Fibroblast of lung (primary cell): Measurements from ENCODE around the gene DUS2. TPM values are rescaled to one million over a fixed set of nuclear protein-coding genes. Genes with fewer than 3 reads are reported as not detected.

Experiments
- DNase-seq, 2 donors: peaks; one replicate each; pipeline versions ENCODE4 v3.0.0 to v3.0.0-alpha.2; 2010; ENCODE audit warnings: low read depth in 2 of 2
- H2AFZ ChIP-seq: 2 replicates; pipeline ENCODE4 v1.5.1; 2012; ENCODE audit warnings: low read length, control low read depth, inconsistent platforms
- H3K27ac ChIP-seq: 2 replicates; pipeline ENCODE4 v1.5.1; 2011; ENCODE audit warnings: low read length, control low read depth; ENCODE audit not compliant: insufficient read depth
- H3K27me3 ChIP-seq: 2 replicates; pipeline ENCODE4 v1.5.1; 2011; ENCODE audit warnings: mild to moderate bottlenecking, low read length; ENCODE audit not compliant: control insufficient read depth, insufficient read depth
- H3K36me3 ChIP-seq: 2 replicates; pipeline ENCODE4 v1.5.1; 2011; ENCODE audit warnings: low read length; ENCODE audit not compliant: control insufficient read depth, insufficient read depth
- H3K4me1 ChIP-seq: 2 replicates; pipeline ENCODE4 v1.5.1; 2011; ENCODE audit warnings: low read length; ENCODE audit not compliant: control insufficient read depth, insufficient read depth; ENCODE audit errors: extremely low read depth
- H3K4me2 ChIP-seq: 2 replicates; pipeline ENCODE4 v1.5.1; 2011; ENCODE audit warnings: low read length, control low read depth; ENCODE audit not compliant: insufficient read depth; ENCODE audit errors: extremely low read depth
- H3K4me3 ChIP-seq, 4 experiments: fragments of 200-600 bp in 1 of 4; sonication (generic) in 1 of 4; replicated peaks in 1 of 4; 2 replicates each; pipeline ENCODE4 v1.5.1; 2011 to 2016; ENCODE audit warnings: low read length in 4 of 4, low read depth in 3 of 4, mild to moderate bottlenecking in 3 of 4, control low read depth in 2 of 4, inconsistent platforms in 1 of 4, mixed read lengths in 1 of 4; ENCODE audit not compliant: insufficient read depth in 1 of 4; ENCODE audit errors: control extremely low read depth in 1 of 4
- H3K79me2 ChIP-seq: 2 replicates; pipeline ENCODE4 v1.5.1; 2012; ENCODE audit warnings: mild to moderate bottlenecking, low read length, inconsistent platforms; ENCODE audit not compliant: control insufficient read depth, insufficient read depth
- H3K9ac ChIP-seq: 2 replicates; pipeline ENCODE4 v1.5.1; 2011; ENCODE audit warnings: mild to moderate bottlenecking, low read length, control low read depth; ENCODE audit not compliant: insufficient read depth
- H3K9me3 ChIP-seq: 2 replicates; pipeline ENCODE4 v1.5.1; 2012; ENCODE audit warnings: low read depth, low read length; ENCODE audit not compliant: control insufficient read depth, insufficient read depth
- H4K20me1 ChIP-seq: 2 replicates; pipeline ENCODE4 v1.5.1; 2011; ENCODE audit warnings: low read length; ENCODE audit not compliant: control insufficient read depth, insufficient read depth; ENCODE audit errors: extremely low read depth
- CTCF ChIP-seq, 2 donors: IDR thresholded peaks in 1 of 2; conservative IDR thresholded peaks in 1 of 2; 1 replicate in 1 of 2; 2 replicates in 1 of 2; pipeline ENCODE4 v1.5.1; 2011 to 2012; ENCODE audit warnings: low read length in 2 of 2, control low read depth in 1 of 2, inconsistent platforms in 1 of 2, low read depth in 1 of 2, mild to moderate bottlenecking in 1 of 2
- EZH2 ChIP-seq: IDR thresholded peaks from 2 replicates; pipeline ENCODE4 v1.5.1; 2012; ENCODE audit warnings: low read length, control low read depth, mild to moderate bottlenecking; ENCODE audit errors: missing control alignments
- polyA plus RNA-seq, 2 donors: library from polyadenylated mRNA; depleted of rRNA in 1 of 2; stranded (reverse) in 1 of 2; unstranded in 1 of 2; fragments of >200 nt; gene quantifications; 2 replicates each; pipeline ENCODE4 v1.2.1, GENCODE V29; 2011 to 2012; ENCODE audit warnings: missing spikeins in 1 of 2
- total RNA-seq: library from RNA; depleted of rRNA; stranded (reverse); fragments of >200 nt; gene quantifications from 2 replicates; pipeline ENCODE4 v1.2.1, GENCODE V29; 2014

The DUS2 gene
- total and polyA plus RNA-seq, 2 donors (not counting 1 experiment from before 2014, with no cell fraction given): 10.2 to 16.8 TPM

DNA sequence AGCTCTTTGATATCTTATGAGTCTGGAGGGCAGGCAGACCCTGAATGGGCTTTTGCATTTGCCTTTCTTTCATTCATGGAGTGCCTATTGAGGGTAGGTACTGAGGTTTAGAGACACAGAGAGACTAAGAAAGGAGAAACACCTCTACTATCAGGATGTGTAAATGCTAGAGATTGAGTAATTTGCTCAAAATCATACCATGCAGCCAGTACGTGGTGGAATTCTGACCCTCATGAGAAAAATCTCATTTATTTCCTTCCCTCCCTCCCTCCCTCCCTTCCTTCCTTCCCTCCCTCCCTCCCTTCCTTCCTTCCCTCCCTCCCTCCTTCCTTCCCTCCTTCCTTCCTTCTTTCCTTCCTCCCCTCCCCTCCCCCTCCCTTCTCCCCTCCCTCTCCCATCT is 43.7 kb downstream of the DUS2 start:
- H3K4me2 ChIP-seq: no peak overlapping the region
- H4K20me1 ChIP-seq: no peaks in the 10 kb centered on the region
- no peak for DNase-seq
- H3K4me1 ChIP-seq: peaks cover 13% of the 10 kb centered on the region
- peaks cover 8% of the 10 kb centered on the region for H3K36me3 ChIP-seq
- H3K27me3 ChIP-seq: no peaks in the 10 kb centered on the region
- no peaks in the 10 kb centered on the region for H3K9me3 ChIP-seq
- no peak overlapping the region for H2AFZ ChIP-seq
- H3K9ac ChIP-seq: no peak overlapping the region
- H3K79me2 ChIP-seq: no peaks in the 10 kb centered on the region
- H3K27ac ChIP-seq: no peak overlapping the region
- H3K4me3 ChIP-seq: no peak overlapping the region
- no peak for TF ChIP-seq EZH2
- TF ChIP-seq CTCF (conservative IDR thresholded peaks at IDR 0.05 in 1 of 2, IDR thresholded peaks at IDR 0.05 in 1 of 2; ENCODE audit: low read depth in 1 of 2, low read length in 2 of 2): no peak

GRCh38 chr16:68068926-68069325 is 45.8 kb downstream of the DUS2 start:
- Histone ChIP-seq H3K4me3 (no peak overlapping the region), H3K79me2 (no peaks in the 10 kb centered on the region), H2AFZ (no peak overlapping the region), H3K4me1 (peaks cover 13% of the 10 kb centered on the region), H3K9me3 (no peaks in the 10 kb centered on the region), H4K20me1 (no peaks in the 10 kb centered on the region), H3K27me3 (no peaks in the 10 kb centered on the region), H3K36me3 (peaks cover 7% of the 10 kb centered on the region), H3K27ac (no peak overlapping the region), H3K4me2 (no peak overlapping the region), H3K9ac (no peak overlapping the region)
- TF ChIP-seq CTCF (conservative IDR thresholded peaks at IDR 0.05 in 1 of 2, IDR thresholded peaks at IDR 0.05 in 1 of 2; ENCODE audit: low read depth in 1 of 2, low read length in 2 of 2): no peak
- no peak for TF ChIP-seq EZH2
- no peak for DNase-seq

GRCh38 chr16:68069511-68070248 is 46.6 kb downstream of the DUS2 start:
- Histone ChIP-seq H3K4me1 (peaks cover 6% of the 10 kb centered on the region), H3K9ac (no peak overlapping the region), H3K9me3 (no peaks in the 10 kb centered on the region), H3K4me3 (no peak overlapping the region), H3K4me2 (no peak overlapping the region), H4K20me1 (no peaks in the 10 kb centered on the region), H3K27ac (no peak overlapping the region), H3K79me2 (no peaks in the 10 kb centered on the region), H2AFZ (no peak overlapping the region), H3K36me3 (peaks cover 12% of the 10 kb centered on the region), H3K27me3 (no peaks in the 10 kb centered on the region)
- no peak for DNase-seq
- TF ChIP-seq CTCF (conservative IDR thresholded peaks at IDR 0.05 in 1 of 2, IDR thresholded peaks at IDR 0.05 in 1 of 2; ENCODE audit: low read depth in 1 of 2, low read length in 2 of 2): no peak
- no peak for TF ChIP-seq EZH2
